Measurements from ENCODE around the gene ZNF28. TPM values are rescaled to one million over a fixed set of nuclear protein-coding genes. Genes with fewer than 3 reads are reported as not detected.
"Not testable (repeated sequence)": the region's sequence is repeated elsewhere in the genome, so short reads cannot be mapped to it uniquely, and the experiment has no call there.

The ZNF28 gene
- total RNA-seq: 10.5 TPM

DNA sequence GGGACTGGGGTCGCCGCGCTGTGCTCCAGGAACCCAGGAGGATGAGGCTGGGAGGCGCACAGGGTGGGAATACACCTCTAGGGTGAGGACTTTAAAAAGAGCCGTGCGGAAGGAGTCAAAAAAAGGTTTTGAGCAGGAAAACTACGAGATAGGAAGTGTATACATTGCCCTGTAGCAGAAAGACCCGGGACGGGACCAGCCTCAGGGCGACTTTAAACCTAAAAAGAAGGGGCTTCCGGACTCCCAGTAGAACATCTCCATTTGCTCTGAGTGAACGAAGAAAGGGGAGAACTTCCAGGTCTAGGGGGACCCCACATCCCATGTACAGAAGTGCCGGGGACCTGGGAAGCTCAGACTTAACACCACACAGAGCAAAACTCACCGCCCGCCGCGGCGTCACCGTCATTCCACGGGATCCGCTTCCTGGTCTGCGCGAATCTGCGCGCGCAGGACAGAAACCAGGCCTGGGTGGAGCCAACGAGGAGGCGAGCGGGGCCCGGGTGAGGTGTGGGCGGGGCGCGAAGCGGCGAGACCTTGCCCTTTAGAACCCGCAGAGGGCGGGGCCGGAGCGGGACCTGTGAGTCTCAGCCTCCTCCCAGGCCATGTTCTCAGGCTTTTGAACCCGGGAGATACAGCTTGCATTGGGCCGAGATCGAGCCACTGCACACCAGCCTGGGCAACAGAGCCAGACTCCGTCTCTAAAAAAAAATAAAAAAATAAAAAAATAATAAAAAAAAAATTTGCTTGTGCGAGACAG is at the start of gene ZNF28:
ZNF28 (minus strand) TSS at position 430 of the 757 bp plus-strand sequence. CDS start 3,675 bp downstream, outside the sequence.
- peak; percentile 4 to 74 (median 46) for DNase-seq (ENCODE audit: low read depth in 2 of 3, low spot score in 2 of 3)

DNA sequence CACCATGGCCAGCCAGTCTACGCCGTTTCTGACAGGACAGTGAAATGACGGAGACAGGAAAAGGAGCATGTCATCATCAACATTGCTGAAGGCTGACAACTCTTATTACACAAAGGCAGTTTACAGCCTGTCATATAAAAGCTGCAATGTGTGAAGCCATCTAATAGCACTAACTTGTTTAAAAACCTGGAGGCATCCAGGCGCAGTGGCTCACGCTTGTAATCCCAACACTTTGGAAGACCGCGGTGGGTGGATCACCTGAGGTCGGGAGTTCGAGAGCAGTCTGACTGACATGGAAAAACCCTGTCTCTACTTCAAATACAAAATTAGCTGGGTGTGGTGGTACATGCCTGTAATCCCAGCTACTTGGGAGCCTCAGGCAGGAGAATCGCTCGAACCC is 46.6 kb upstream of the ZNF28 start:
- DNase-seq (ENCODE audit: low read depth in 2 of 3, low spot score in 2 of 3): not testable (repeated sequence)

DNA sequence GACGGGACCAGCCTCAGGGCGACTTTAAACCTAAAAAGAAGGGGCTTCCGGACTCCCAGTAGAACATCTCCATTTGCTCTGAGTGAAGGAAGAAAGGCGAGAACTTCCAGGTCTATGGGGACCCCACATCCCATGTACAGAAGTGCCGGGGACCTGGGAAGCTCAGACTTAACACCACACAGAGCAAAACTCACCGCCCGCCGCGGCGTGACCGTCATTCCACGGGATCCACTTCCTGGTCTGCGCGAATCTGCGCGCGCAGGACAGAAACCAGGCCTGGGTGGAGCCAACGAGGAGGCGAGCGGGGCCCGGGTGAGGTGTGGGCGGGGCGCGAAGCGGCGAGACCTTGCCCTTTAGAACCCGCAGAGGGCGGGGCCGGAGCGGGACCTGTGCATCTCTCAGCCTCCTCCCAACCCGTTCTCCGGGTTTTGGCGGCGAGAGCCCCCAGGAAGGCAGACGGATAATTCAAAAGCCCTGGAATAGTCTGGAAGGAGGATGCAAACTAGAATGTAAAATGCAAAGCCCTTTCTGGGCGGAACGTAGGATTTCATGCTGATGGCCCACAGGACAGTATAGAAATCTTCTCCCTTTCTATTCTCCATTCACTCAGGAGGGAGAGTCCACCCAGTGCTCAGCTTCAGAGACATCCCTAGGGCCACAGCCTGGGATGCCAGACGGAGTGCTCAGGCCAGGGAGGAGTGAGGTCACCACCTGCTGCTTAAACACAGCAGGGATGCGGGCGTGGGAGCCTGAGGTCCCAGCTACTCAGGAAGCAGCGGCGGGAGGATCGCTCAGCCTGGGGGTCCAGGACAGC is 36.2 kb upstream of the ZNF28 start, which contains the start of gene ZNF468:
ZNF468 (minus strand) TSS at position 242 of the 814 bp plus-strand sequence. CDS start 3,347 bp downstream, outside the sequence.
- DNase-seq (ENCODE audit: low read depth in 2 of 3, low spot score in 2 of 3): peak; percentile 16 to 74 (median 63)

- DNase-seq (ENCODE audit: low read depth in 2 of 3, low spot score in 2 of 3): not testable (repeated sequence)
Measured at GRCh38 chr19:52856540-52857377, 35.3 kb upstream of the ZNF28 start.

GRCh38 chr19:52847352-52847751 is 25.9 kb upstream of the ZNF28 start:
- DNase-seq (ENCODE audit: low read depth in 2 of 3, low spot score in 2 of 3): not testable (repeated sequence)

DNA sequence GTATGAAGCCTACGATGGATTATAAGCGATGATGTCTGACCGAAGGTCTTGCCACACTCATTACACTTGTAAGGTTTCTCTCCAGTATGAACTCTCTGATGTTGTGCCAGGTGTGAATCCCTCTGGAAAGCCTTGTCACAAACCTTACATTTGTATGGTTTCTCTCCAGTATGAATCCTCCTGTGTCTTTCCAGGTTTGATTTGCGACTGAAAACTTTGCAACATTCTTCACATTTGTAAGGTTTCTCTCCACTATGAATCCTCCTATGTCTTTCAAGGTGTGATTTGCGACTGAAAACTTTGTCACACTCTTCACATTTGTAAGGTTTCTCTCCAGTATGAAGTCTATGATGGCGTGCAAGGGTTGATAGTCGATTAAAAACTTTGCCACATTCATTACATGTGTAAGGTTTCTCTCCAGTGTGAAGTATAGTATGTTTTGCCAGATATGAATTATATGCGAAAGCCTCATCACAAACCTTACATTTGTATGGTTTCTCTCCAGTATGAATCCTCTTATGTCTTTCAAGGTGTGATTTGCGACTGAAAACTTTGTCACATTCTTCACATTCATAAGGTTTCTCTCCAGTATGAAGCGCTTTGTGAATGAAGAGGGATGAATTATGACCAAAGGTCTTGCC is 19.5 kb upstream of the ZNF28 start:
- DNase-seq (ENCODE audit: low read depth in 2 of 3, low spot score in 2 of 3): not testable (repeated sequence)

- DNase-seq (ENCODE audit: low read depth in 2 of 3, low spot score in 2 of 3): not testable (repeated sequence)
Measured at GRCh38 chr19:52834289-52834688, 12.9 kb upstream of the ZNF28 start.

GRCh38 chr19:52833541-52833940 is 12.1 kb upstream of the ZNF28 start:
- DNase-seq (ENCODE audit: low read depth in 2 of 3, low spot score in 2 of 3): not testable (repeated sequence)

DNA sequence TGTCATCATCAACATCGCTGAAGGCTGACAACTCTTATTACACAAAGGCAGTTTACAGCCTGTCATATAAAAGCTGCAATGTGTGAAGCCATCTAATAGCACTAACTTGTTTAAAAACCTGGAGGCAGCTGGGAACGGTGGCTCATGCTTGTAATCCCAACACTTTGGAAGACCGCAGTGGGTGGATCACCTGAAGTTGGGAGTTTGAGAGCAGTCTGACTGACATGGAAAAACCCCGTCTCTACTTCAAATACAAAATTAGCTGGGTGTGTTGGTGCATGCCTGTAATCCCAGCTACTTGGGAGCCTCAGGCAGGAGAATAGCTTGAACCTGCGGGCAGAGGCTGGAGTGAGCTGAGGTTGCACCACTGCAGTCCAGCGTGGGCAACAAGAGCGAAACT is 8.4 kb upstream of the ZNF28 start:
- not testable (repeated sequence) for DNase-seq (ENCODE audit: low read depth in 2 of 3, low spot score in 2 of 3)

GRCh38 chr19:52825765-52826164 is 4.3 kb upstream of the ZNF28 start:
- no peak for DNase-seq (ENCODE audit: low read depth in 2 of 3, low spot score in 2 of 3)

- no peak for DNase-seq (ENCODE audit: low read depth in 2 of 3, low spot score in 2 of 3)
Measured at GRCh38 chr19:52823676-52824075, 2.2 kb upstream of the ZNF28 start.

GRCh38 chr19:52820472-52821203 is 795 bp downstream of the ZNF28 start:
- DNase-seq (ENCODE audit: low read depth in 2 of 3, low spot score in 2 of 3): peak in 1 of 3 donors; percentile 42

GRCh38 chr19:52809801-52810200 is 11.6 kb downstream of the ZNF28 start:
- DNase-seq (ENCODE audit: low read depth in 2 of 3, low spot score in 2 of 3): no peak

DNA sequence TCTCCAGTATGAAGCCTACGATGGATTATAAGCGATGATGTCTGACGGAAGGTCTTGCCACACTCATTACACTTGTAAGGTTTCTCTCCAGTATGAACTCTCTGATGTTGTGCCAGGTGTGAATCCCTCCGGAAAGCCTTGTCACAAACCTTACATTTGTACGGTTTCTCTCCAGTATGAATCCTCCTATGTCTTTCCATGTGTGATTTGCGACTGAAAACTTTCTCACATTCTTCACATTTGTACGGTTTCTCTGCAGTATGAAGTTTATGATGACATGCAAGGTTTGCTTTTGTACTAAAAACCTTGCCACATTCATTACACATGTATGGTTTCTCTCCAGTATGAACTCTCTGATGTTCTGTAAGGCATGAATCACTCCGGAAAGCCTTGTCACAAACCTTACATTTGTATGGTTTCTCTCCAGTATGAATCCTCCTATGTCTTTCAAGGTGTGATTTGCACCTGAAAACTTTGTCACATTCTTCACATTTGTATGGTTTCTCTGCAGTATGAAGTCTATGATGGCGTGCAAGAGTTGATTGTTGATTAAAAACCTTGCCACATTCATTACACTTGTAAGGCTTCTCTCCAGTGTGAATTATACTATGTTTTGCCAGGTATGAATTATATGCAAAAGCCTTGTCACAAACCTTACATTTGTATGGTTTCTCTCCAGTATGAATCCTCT is 21.3 kb downstream of the ZNF28 start:
- not testable (repeated sequence) for DNase-seq (ENCODE audit: low read depth in 2 of 3, low spot score in 2 of 3)

DNA sequence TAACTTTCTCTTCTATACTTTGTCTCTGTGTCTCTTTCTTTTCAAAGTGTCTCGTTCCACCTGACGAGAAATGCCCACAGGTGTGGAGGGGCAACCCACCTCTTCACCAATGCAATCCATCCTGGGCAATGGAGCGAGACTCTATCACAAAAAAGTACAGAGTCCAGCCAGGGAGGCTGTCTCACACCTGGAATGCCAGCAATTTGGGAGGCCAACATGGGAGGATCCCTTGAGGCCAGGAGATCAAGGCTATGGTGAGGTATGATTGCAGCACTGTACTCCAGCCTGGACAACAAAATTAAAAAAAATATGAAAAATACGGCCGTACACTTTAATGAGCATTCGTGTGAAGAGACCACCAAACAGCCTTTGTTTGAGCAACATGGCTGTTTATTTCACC is 32.0 kb downstream of the ZNF28 start:
- no peak for DNase-seq (ENCODE audit: low read depth in 2 of 3, low spot score in 2 of 3)

DNA sequence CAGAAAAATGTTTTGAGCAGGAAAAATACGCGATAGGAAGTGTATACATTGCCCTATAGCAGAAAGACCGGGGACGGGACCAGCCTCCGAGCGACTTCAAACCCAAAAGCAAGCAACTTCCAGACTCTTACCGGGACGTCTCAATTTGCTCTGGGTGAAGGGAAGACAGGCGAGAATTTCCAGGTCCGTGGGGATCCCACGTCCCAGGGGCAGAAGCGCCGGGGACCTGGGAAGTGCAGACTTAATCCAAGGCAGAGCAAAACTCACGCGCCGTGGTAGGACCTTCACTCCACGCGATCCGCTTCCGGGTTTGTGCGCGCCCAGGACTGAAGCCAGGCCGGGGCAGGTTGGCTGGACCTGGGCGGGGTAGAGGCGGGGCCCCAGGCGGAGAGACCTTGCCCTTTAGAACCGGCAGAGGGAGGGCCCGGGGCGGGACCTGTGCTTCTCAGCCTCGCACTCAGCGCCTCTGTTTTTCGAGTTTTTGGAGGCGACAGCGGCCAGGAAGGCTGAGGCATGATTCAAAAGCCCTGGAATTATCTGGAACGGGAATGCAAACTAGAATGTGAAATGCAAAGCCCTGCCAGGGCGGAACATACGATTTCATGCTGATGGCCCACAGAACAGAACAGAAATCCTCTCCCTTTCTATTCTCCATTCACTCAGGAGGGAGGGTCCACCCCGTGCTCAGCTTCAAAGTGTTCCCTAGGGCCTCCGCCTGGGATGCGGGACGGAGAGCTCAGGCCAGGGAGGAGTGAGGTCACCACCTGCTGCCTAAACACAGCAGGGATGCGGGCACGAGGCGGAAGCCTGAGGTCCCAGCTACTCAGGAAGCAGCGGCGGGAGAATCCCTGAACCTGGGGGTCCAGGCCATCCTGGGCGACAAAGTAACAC is 34.7 kb downstream of the ZNF28 start, which contains the start of gene ZNF600:
ZNF600 (minus strand) TSS at position 328 of the 891 bp plus-strand sequence. CDS start 7,903 bp downstream, outside the sequence.
- DNase-seq (ENCODE audit: low read depth in 2 of 3, low spot score in 2 of 3): peak; percentile 33 to 91 (median 78)

DNA sequence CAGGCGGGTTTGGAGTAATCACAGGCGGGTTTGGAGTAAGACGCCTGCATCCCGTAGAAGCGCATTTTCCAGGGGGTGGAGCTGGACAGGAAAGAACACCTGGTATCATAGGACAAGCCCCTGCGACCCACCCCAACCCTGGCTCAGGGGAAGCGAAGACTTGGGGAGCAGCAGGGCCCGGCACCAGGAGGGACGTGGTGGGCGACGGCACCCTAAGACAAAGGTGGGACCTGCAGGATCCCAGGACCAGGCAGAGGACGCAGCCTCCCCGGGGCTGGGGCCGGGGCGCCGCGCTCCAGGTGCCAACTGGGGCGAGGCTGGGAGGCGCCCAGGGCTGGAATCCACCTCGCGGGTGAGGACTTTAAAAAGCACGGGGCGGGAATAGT is 35.4 kb downstream of the ZNF28 start:
- DNase-seq (ENCODE audit: low read depth in 2 of 3, low spot score in 2 of 3): peak in 1 of 3 donors; percentile 0

DNA sequence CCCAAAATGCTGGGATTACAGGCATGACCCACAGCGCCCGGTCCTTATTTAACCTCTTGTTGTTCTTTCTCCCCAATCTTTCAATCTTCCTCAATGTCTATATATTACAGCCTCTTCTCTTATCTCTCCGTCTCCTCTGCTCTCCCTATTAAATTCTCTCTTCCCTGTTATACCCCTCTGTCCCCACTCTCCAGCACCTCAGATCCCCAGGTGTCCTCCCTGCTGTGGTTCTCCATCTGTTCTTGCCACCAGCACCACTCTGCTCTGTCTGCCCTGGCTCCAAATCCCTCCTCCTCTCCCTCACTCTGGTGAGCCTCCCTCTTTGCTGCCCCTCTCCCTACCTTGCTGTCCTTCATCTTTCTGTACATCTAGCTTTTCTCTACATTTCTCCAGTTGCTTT is 35.9 kb downstream of the ZNF28 start:
- DNase-seq (ENCODE audit: low read depth in 2 of 3, low spot score in 2 of 3): no peak
